Endodermal cell (in vitro differentiated cells): Measurements from ENCODE around the gene U2AF2. TPM values are rescaled to one million over a fixed set of nuclear protein-coding genes. Genes with fewer than 3 reads are reported as not detected.
A peak's percentile ranks its signal among the peaks of the same experiment; 100 is the strongest.

Source experiments
- DNase-seq: peaks from one replicate; pipeline ENCODE4 v3.0.0-alpha.2; 2017
- H3K27ac ChIP-seq: 2 replicates; pipeline ENCODE4 v1.5.1; 2013; ENCODE audit warnings: mild to moderate bottlenecking, low read depth, low read length, moderate library complexity
- H3K27me3 ChIP-seq: 2 replicates; pipeline ENCODE4 v1.6.1; 2013; ENCODE audit warnings: mild to moderate bottlenecking, low read length, moderate library complexity; ENCODE audit not compliant: insufficient read depth, control insufficient read depth, poor library complexity, severe bottlenecking
- H3K36me3 ChIP-seq: 2 replicates; pipeline ENCODE4 v1.7.0; 2013; ENCODE audit warnings: mild to moderate bottlenecking, low read length, moderate library complexity; ENCODE audit not compliant: control insufficient read depth, insufficient read depth
- H3K4me1 ChIP-seq: one replicate; pipeline ENCODE4 v1.7.0; 2013; ENCODE audit warnings: low read length; ENCODE audit not compliant: control insufficient read depth, insufficient read depth
- H3K4me3 ChIP-seq: 2 replicates; pipeline ENCODE4 v1.5.1; 2013; ENCODE audit warnings: mild to moderate bottlenecking, low read length, moderate library complexity
- H3K9ac ChIP-seq: 2 replicates; pipeline ENCODE4 v1.6.1; 2013; ENCODE audit warnings: mild to moderate bottlenecking, low read length, moderate library complexity; ENCODE audit not compliant: poor library complexity, severe bottlenecking; ENCODE audit errors: extremely low read depth
- H3K9me3 ChIP-seq: 2 replicates; pipeline ENCODE4 v1.6.1; 2013; ENCODE audit warnings: mild to moderate bottlenecking, low read length, moderate library complexity; ENCODE audit not compliant: control insufficient read depth
- H3K27ac Mint-ChIP-seq: 2 replicates; pipeline ENCODE4 v1.8.0; 2020; ENCODE audit warnings: mixed read lengths
- H3K27me3 Mint-ChIP-seq: 2 replicates; pipeline ENCODE4 v1.8.0; 2021; ENCODE audit warnings: mild to moderate bottlenecking, mixed read lengths; ENCODE audit not compliant: insufficient read depth
- H3K36me3 Mint-ChIP-seq: 2 replicates; pipeline ENCODE4 v1.8.0; 2020; ENCODE audit warnings: low read depth, mixed read lengths
- H3K4me1 Mint-ChIP-seq: 2 replicates; pipeline ENCODE4 v1.8.0; 2020; ENCODE audit warnings: mixed read lengths
- H3K4me3 Mint-ChIP-seq: 2 replicates; pipeline ENCODE4 v1.8.0; 2020; ENCODE audit warnings: mild to moderate bottlenecking, moderate library complexity, mixed read lengths
- H3K9me3 Mint-ChIP-seq: 2 replicates; pipeline ENCODE4 v1.8.0; 2020; ENCODE audit warnings: mild to moderate bottlenecking, mixed read lengths
- WGBS, 2 experiments: methylation state at CpG; one replicate each; pipeline versions ENCODE4 v1.1.5 to v1.1.7; 2013; ENCODE audit warnings: missing lambda C conversion rate in 2 of 2, mixed read lengths in 1 of 2; ENCODE audit not compliant: insufficient coverage in 1 of 2, insufficient read length in 1 of 2; 5-methylcytosine and 5-hydroxymethylcytosine counted together
- total RNA-seq, 2 donors: library from RNA; stranded (reverse); fragmentation: NEBNext Ultra II Directional in 1 of 2; extraction: Animal tissue kit (Norgen Biotek cat#: 25700) in 1 of 2; gene quantifications; 2 replicates in 1 of 2; 3 replicates in 1 of 2; pipeline ENCODE4 v1.2.1, GENCODE V29; 2021
- TF ChIP-seq, protein P1 (sequence below): fragments of 200-600 bp; sonication (generic); conservative IDR thresholded peaks from 2 replicates; pipeline ENCODE4 v1.5.0; 2021; ENCODE audit warnings: antibody characterized with exemption, mild to moderate bottlenecking

The U2AF2 gene
- total RNA-seq, 2 donors from 2014 or later = 264 to 293 TPM

DNA sequence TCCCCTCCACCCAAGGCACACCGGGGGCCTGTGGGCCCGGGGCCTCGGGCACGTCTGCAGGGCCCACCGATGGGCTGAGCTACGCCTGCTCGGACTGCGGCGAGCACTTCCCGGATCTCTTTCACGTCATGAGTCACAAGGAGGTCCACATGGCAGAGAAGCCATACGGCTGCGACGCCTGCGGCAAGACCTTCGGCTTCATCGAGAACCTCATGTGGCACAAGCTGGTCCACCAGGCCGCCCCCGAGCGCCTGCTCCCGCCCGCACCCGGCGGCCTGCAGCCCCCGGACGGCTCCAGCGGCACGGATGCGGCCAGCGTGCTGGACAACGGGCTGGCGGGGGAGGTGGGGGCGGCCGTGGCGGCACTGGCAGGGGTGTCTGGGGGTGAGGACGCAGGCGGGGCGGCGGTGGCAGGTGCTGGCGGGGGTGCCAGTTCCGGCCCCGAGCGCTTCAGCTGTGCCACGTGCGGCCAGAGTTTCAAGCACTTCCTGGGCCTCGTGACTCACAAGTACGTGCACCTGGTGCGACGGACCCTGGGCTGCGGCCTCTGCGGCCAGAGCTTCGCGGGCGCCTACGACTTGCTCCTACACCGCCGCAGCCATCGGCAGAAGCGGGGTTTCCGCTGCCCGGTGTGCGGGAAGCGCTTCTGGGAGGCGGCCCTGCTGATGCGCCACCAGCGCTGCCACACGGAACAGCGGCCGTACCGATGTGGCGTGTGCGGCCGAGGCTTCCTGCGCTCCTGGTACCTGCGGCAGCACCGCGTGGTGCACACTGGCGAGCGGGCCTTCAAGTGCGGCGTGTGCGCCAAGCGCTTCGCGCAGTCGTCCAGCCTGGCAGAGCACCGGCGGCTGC lies 39.1 kb upstream of the U2AF2 start:
- Histone ChIP-seq H3K36me3 (peaks cover 13% of the 10 kb centered on the region), H3K9me3 (no peaks in the 10 kb centered on the region), H3K9ac (no peak overlapping the region), H3K4me1 (no peaks in the 10 kb centered on the region), H3K4me3 (no peak overlapping the region), H3K27me3 (no peaks in the 10 kb centered on the region), H3K27ac (no peak overlapping the region)
- H3K27ac Mint-ChIP-seq = no peak overlapping the region
- H3K36me3 Mint-ChIP-seq = peaks cover 34% of the 10 kb centered on the region
- no peak overlapping the region for H3K4me3 Mint-ChIP-seq
- H3K4me1 Mint-ChIP-seq = no peaks in the 10 kb centered on the region
- no peaks in the 10 kb centered on the region for H3K9me3 Mint-ChIP-seq
- WGBS, 2 experiments = 96 to 97% methylated on average over 66 to 88 of the region's 88 CpGs
- H3K27me3 Mint-ChIP-seq = no peaks in the 10 kb centered on the region
- TF ChIP-seq, protein P1, sequence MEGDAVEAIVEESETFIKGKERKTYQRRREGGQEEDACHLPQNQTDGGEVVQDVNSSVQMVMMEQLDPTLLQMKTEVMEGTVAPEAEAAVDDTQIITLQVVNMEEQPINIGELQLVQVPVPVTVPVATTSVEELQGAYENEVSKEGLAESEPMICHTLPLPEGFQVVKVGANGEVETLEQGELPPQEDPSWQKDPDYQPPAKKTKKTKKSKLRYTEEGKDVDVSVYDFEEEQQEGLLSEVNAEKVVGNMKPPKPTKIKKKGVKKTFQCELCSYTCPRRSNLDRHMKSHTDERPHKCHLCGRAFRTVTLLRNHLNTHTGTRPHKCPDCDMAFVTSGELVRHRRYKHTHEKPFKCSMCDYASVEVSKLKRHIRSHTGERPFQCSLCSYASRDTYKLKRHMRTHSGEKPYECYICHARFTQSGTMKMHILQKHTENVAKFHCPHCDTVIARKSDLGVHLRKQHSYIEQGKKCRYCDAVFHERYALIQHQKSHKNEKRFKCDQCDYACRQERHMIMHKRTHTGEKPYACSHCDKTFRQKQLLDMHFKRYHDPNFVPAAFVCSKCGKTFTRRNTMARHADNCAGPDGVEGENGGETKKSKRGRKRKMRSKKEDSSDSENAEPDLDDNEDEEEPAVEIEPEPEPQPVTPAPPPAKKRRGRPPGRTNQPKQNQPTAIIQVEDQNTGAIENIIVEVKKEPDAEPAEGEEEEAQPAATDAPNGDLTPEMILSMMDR = no peak
- DNase-seq = no peak

GRCh38 chr19:55616395-55616875 lies 38.4 kb upstream of the U2AF2 start:
- Mint-ChIP-seq H3K27me3 (no peaks in the 10 kb centered on the region), H3K9me3 (no peaks in the 10 kb centered on the region), H3K4me3 (no peak overlapping the region), H3K36me3 (peaks cover 35% of the 10 kb centered on the region), H3K27ac (no peak overlapping the region), H3K4me1 (no peaks in the 10 kb centered on the region)
- TF ChIP-seq, protein P1 = no peak
- no peak overlapping the region for H3K4me3 ChIP-seq
- no peaks in the 10 kb centered on the region for H3K4me1 ChIP-seq
- H3K36me3 ChIP-seq = peaks cover 20% of the 10 kb centered on the region
- 97 to 98% methylated on average over 30 to 38 of the region's 38 CpGs for WGBS, 2 experiments
- no peak overlapping the region for H3K9ac ChIP-seq
- no peaks in the 10 kb centered on the region for H3K9me3 ChIP-seq
- DNase-seq = no peak
- H3K27me3 ChIP-seq = no peaks in the 10 kb centered on the region
- no peak overlapping the region for H3K27ac ChIP-seq

DNA sequence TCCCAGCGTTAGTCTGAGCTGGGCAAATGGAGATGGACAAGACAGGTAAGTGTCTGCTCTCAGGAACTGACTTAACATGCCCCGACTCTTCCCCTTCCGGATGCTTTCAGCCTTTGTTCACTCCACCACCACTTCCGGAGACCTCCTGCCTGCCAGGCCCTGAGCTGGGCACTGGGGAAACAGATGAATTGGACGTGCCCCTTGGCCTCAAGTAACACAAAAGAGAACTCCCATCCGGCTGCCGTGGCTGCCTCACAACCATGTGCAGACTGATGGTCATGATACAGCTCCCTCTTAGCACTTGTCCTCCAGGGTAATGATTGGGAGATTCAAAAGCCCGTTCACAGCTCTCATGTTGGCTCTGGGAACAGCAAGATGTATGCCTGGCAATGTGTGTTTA lies 37.4 kb upstream of the U2AF2 start:
- no peak overlapping the region for H3K27ac Mint-ChIP-seq
- no peak for DNase-seq
- peak overlapping the region; percentile 38 for H3K27ac ChIP-seq
- peaks cover 35% of the 10 kb centered on the region for H3K36me3 Mint-ChIP-seq
- no peaks in the 10 kb centered on the region for H3K9me3 ChIP-seq
- H3K4me3 Mint-ChIP-seq = no peak overlapping the region
- no peaks in the 10 kb centered on the region for H3K27me3 Mint-ChIP-seq
- 91 to 94% methylated on average over 5 to 8 of the region's 8 CpGs for WGBS, 2 experiments
- no peaks in the 10 kb centered on the region for H3K4me1 ChIP-seq
- no peak overlapping the region for H3K4me3 ChIP-seq
- H3K9me3 Mint-ChIP-seq = no peaks in the 10 kb centered on the region
- H3K9ac ChIP-seq = no peak overlapping the region
- H3K27me3 ChIP-seq = no peaks in the 10 kb centered on the region
- no peaks in the 10 kb centered on the region for H3K4me1 Mint-ChIP-seq
- TF ChIP-seq, protein P1 = no peak
- peaks cover 20% of the 10 kb centered on the region for H3K36me3 ChIP-seq
